ENCODE measurements around the gene KCTD16. TPM values are rescaled to one million over a fixed set of nuclear protein-coding genes. Genes with fewer than 3 reads are reported as not detected.

KCTD16 gene
- total and polyA plus RNA-seq, 2 donors (not counting 1 experiment from before 2014, with no cell fraction given) = not detected

DNA sequence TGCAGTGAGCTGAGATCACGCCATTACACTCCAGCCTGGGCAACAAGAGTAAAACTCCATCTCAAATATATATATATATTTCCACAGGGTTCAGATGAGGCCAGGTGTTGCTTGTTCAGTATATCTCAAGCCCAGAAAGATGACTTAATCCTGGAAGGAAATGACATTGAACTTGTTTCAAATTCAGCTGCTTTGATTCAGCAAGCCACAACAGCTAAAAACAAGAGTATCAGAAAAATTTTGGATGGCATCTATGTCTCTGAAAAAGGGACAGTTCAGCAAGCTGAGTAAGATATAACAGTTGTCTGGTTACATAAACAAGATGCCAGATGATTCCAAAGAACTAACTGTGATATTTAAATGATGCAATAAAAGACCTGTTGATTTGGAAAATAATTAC lies 352.0 kb downstream of the KCTD16 start:
- Histone ChIP-seq H3K4me2 (replicated peaks; ENCODE audit: low read depth, low read length, poor library complexity, severe bottlenecking) (no peak overlapping the region), H3K4me1 (ENCODE audit: control insufficient read depth in 2 of 2, insufficient read depth in 2 of 2, low read length in 2 of 2) (no peaks in the 10 kb centered on the region), H4K20me1 (ENCODE audit: control insufficient read depth, insufficient read depth, low read length, poor library complexity, severe bottlenecking) (no peaks in the 10 kb centered on the region), H3K9ac (ENCODE audit: low read length) (no peak overlapping the region), H3K27ac (ENCODE audit: low read length in 2 of 2) (no peak overlapping the region), H2AFZ (ENCODE audit: insufficient read depth, low read depth, low read length, poor library complexity, severe bottlenecking) (no peak overlapping the region), H3K79me2 (ENCODE audit: control insufficient read depth, insufficient read depth, low read length) (no peaks in the 10 kb centered on the region), H3K27me3 (replicated peaks in 1 of 4; ENCODE audit: control extremely low read depth in 1 of 4, control insufficient read depth in 3 of 4, insufficient read depth in 4 of 4, low read length in 3 of 4) (no peaks in the 10 kb centered on the region), H3K4me3 (ENCODE audit: control extremely low read depth in 1 of 5, extremely low read depth in 1 of 5, insufficient read depth in 1 of 5, low read depth in 2 of 5, low read length in 4 of 5) (no peak overlapping the region), H3K9me3 (ENCODE audit: control extremely low read depth in 1 of 3, control insufficient read depth in 2 of 3, insufficient read depth in 1 of 3, low read length in 2 of 3) (no peaks in the 10 kb centered on the region), H3K36me3 (replicated peaks in 1 of 2; ENCODE audit: control extremely low read depth in 1 of 2, control insufficient read depth in 1 of 2, extremely low read depth in 1 of 2, insufficient read depth in 2 of 2, low read length in 1 of 2) (no peaks in the 10 kb centered on the region)
- no peak overlapping the region for H3K27ac Mint-ChIP-seq
- no peak for TF ChIP-seq EZH2 (IDR thresholded peaks at IDR 0.05; ENCODE audit: borderline replicate concordance, insufficient read depth, low read depth, low read length, poor library complexity, severe bottlenecking)
- TF ChIP-seq, protein P1, sequence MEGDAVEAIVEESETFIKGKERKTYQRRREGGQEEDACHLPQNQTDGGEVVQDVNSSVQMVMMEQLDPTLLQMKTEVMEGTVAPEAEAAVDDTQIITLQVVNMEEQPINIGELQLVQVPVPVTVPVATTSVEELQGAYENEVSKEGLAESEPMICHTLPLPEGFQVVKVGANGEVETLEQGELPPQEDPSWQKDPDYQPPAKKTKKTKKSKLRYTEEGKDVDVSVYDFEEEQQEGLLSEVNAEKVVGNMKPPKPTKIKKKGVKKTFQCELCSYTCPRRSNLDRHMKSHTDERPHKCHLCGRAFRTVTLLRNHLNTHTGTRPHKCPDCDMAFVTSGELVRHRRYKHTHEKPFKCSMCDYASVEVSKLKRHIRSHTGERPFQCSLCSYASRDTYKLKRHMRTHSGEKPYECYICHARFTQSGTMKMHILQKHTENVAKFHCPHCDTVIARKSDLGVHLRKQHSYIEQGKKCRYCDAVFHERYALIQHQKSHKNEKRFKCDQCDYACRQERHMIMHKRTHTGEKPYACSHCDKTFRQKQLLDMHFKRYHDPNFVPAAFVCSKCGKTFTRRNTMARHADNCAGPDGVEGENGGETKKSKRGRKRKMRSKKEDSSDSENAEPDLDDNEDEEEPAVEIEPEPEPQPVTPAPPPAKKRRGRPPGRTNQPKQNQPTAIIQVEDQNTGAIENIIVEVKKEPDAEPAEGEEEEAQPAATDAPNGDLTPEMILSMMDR (IDR thresholded peaks at IDR 0.05) = no peak
- no peak for ATAC-seq (ENCODE audit: low read depth)
- no peak overlapping the region for H3K4me3 Mint-ChIP-seq
- H3K4me1 Mint-ChIP-seq = no peaks in the 10 kb centered on the region
- no CpG with 5 or more reads among the region's 1 CpG for WGBS (ENCODE audit: insufficient coverage)
- ChIA-PET CTCF (no interaction called here), POLR2A (no interaction called here)
- H3K27me3 Mint-ChIP-seq = no peaks in the 10 kb centered on the region
- no peak for DNase-seq
- no peaks in the 10 kb centered on the region for H3K9me3 Mint-ChIP-seq (ENCODE audit: insufficient read depth)
- intact Hi-C loops (cut with micrococcal nuclease) = no loop called here

GRCh38 chr5:144525000-144525399 lies 354.3 kb downstream of the KCTD16 start:
- H3K27ac ChIP-seq (ENCODE audit: low read length in 2 of 2) = no peak overlapping the region
- H3K4me3 ChIP-seq (ENCODE audit: control extremely low read depth in 1 of 5, extremely low read depth in 1 of 5, insufficient read depth in 1 of 5, low read depth in 2 of 5, low read length in 4 of 5) = no peak overlapping the region
- no peak for TF ChIP-seq EZH2 (IDR thresholded peaks at IDR 0.05; ENCODE audit: borderline replicate concordance, insufficient read depth, low read depth, low read length, poor library complexity, severe bottlenecking)
- TF ChIP-seq, protein P1 (IDR thresholded peaks at IDR 0.05) = no peak
- no peaks in the 10 kb centered on the region for H3K27me3 ChIP-seq (replicated peaks in 1 of 4; ENCODE audit: control extremely low read depth in 1 of 4, control insufficient read depth in 3 of 4, insufficient read depth in 4 of 4, low read length in 3 of 4)
- no peak overlapping the region for H3K9ac ChIP-seq (ENCODE audit: low read length)
- intact Hi-C loops (cut with micrococcal nuclease) = no loop called here
- H3K79me2 ChIP-seq (ENCODE audit: control insufficient read depth, insufficient read depth, low read length) = no peaks in the 10 kb centered on the region
- ATAC-seq (ENCODE audit: low read depth) = no peak
- DNase-seq = no peak
- Mint-ChIP-seq H3K9me3 (ENCODE audit: insufficient read depth) (no peaks in the 10 kb centered on the region), H3K27ac (no peak overlapping the region), H3K4me1 (no peaks in the 10 kb centered on the region), H3K27me3 (no peaks in the 10 kb centered on the region), H3K4me3 (no peak overlapping the region)
- no peaks in the 10 kb centered on the region for H4K20me1 ChIP-seq (ENCODE audit: control insufficient read depth, insufficient read depth, low read length, poor library complexity, severe bottlenecking)
- no peak overlapping the region for H2AFZ ChIP-seq (ENCODE audit: insufficient read depth, low read depth, low read length, poor library complexity, severe bottlenecking)
- no peak overlapping the region for H3K4me2 ChIP-seq (replicated peaks; ENCODE audit: low read depth, low read length, poor library complexity, severe bottlenecking)
- H3K4me1 ChIP-seq (ENCODE audit: control insufficient read depth in 2 of 2, insufficient read depth in 2 of 2, low read length in 2 of 2) = no peaks in the 10 kb centered on the region
- CTCF ChIA-PET = no interaction called here
- H3K9me3 ChIP-seq (ENCODE audit: control extremely low read depth in 1 of 3, control insufficient read depth in 2 of 3, insufficient read depth in 1 of 3, low read length in 2 of 3) = no peaks in the 10 kb centered on the region
- no CpG with 5 or more reads among the region's 1 CpG for WGBS (ENCODE audit: insufficient coverage)
- POLR2A ChIA-PET = no interaction called here
- H3K36me3 ChIP-seq (replicated peaks in 1 of 2; ENCODE audit: control extremely low read depth in 1 of 2, control insufficient read depth in 1 of 2, extremely low read depth in 1 of 2, insufficient read depth in 2 of 2, low read length in 1 of 2) = no peaks in the 10 kb centered on the region
